Mesenchymal stem cell (in vitro differentiated cells and primary cell): ENCODE measurements around the gene PRICKLE3.

Experiments
- DNase-seq: peaks from one replicate; pipeline ENCODE4 v3.0.0-alpha.2; 2013
- H2AFZ ChIP-seq: one replicate; pipeline ENCODE4 v1.6.1; 2013; ENCODE audit warnings: low read depth, mild to moderate bottlenecking, control low read depth, inconsistent platforms, low read length, moderate library complexity
- H2AK5ac ChIP-seq: 2 replicates; pipeline ENCODE4 v1.6.1; 2013; ENCODE audit warnings: low read length, moderate library complexity, mild to moderate bottlenecking, inconsistent platforms; ENCODE audit not compliant: severe bottlenecking
- H2BK120ac ChIP-seq: one replicate; pipeline ENCODE4 v1.6.1; 2013; ENCODE audit warnings: low read depth, mild to moderate bottlenecking, inconsistent platforms, low read length, moderate library complexity
- H2BK12ac ChIP-seq, 2 experiments: one replicate each; pipeline ENCODE4 v1.6.1; 2013; ENCODE audit warnings: inconsistent platforms in 2 of 2, low read length in 2 of 2, mild to moderate bottlenecking in 2 of 2, moderate library complexity in 2 of 2, control low read depth in 1 of 2
- H2BK15ac ChIP-seq: one replicate; pipeline ENCODE4 v1.6.1; 2013; ENCODE audit warnings: mild to moderate bottlenecking, low read depth, inconsistent platforms; ENCODE audit not compliant: poor library complexity, severe bottlenecking
- H2BK5ac ChIP-seq: 2 replicates; pipeline ENCODE4 v1.6.1; 2013; ENCODE audit warnings: low read depth, mild to moderate bottlenecking, low read length, control low read depth, inconsistent platforms; ENCODE audit not compliant: poor library complexity, severe bottlenecking
- H3K14ac ChIP-seq, 2 experiments: one replicate each; pipeline ENCODE4 v1.6.1; 2013; ENCODE audit warnings: inconsistent platforms in 2 of 2, low read length in 2 of 2, control low read depth in 1 of 2, mild to moderate bottlenecking in 1 of 2, moderate library complexity in 1 of 2
- H3K18ac ChIP-seq, 2 experiments: one replicate each; pipeline ENCODE4 v1.6.1; 2013; ENCODE audit warnings: inconsistent platforms in 2 of 2, low read length in 2 of 2, control low read depth in 1 of 2, low read depth in 1 of 2, mild to moderate bottlenecking in 1 of 2
- H3K23ac ChIP-seq, 2 experiments: one replicate each; pipeline ENCODE4 v1.6.1; 2013; ENCODE audit warnings: inconsistent platforms in 2 of 2, low read length in 2 of 2, mild to moderate bottlenecking in 2 of 2, moderate library complexity in 2 of 2, control low read depth in 1 of 2
- H3K27ac ChIP-seq: 2 replicates; pipeline ENCODE4 v1.5.1; 2013; ENCODE audit warnings: mild to moderate bottlenecking, moderate library complexity, low read length, control low read depth, inconsistent platforms; ENCODE audit not compliant: poor library complexity, severe bottlenecking
- H3K27me3 ChIP-seq, 2 experiments: 2 replicates each; pipeline versions ENCODE4 v1.6.1 to v1.7.0; 2013; ENCODE audit warnings: low read length in 2 of 2, mild to moderate bottlenecking in 2 of 2, moderate library complexity in 2 of 2, control low read depth in 1 of 2, inconsistent platforms in 1 of 2; ENCODE audit not compliant: control insufficient read depth in 1 of 2, insufficient read depth in 1 of 2
- H3K36me3 ChIP-seq, 2 experiments: 2 replicates each; pipeline versions ENCODE4 v1.6.1 to v1.7.0; 2013; ENCODE audit warnings: low read length in 2 of 2, control low read depth in 1 of 2, inconsistent platforms in 1 of 2, low read depth in 1 of 2, mild to moderate bottlenecking in 1 of 2; ENCODE audit not compliant: insufficient read depth in 2 of 2, control insufficient read depth in 1 of 2
- H3K4ac ChIP-seq, 2 experiments: one replicate each; pipeline ENCODE4 v1.6.1; 2013; ENCODE audit warnings: inconsistent platforms in 2 of 2, low read length in 2 of 2, mild to moderate bottlenecking in 2 of 2, moderate library complexity in 2 of 2, control low read depth in 1 of 2, low read depth in 1 of 2
- H3K4me1 ChIP-seq: 2 replicates; pipeline ENCODE4 v1.6.1; 2013; ENCODE audit warnings: low read depth, low read length, control low read depth; ENCODE audit not compliant: control insufficient read depth, insufficient read depth
- H3K4me2 ChIP-seq: 2 replicates; pipeline ENCODE4 v1.6.1; 2013; ENCODE audit warnings: low read length, mild to moderate bottlenecking, inconsistent platforms; ENCODE audit not compliant: poor library complexity, severe bottlenecking
- H3K4me3 ChIP-seq, 2 experiments: 2 replicates each; pipeline versions ENCODE4 v1.5.1 to v1.7.0; 2013; ENCODE audit warnings: low read length in 2 of 2, mild to moderate bottlenecking in 2 of 2, control low read depth in 1 of 2, low read depth in 1 of 2; ENCODE audit not compliant: insufficient read depth in 1 of 2
- H3K79me1 ChIP-seq: replicated peaks from 2 replicates; pipeline ENCODE4 v1.6.1; 2013; ENCODE audit warnings: mild to moderate bottlenecking, control low read depth, low read length, inconsistent platforms; ENCODE audit not compliant: poor library complexity, severe bottlenecking
- H3K9ac ChIP-seq: 2 replicates; pipeline ENCODE4 v1.7.0; 2013; ENCODE audit warnings: mild to moderate bottlenecking, low read length, moderate library complexity
- H3K9me3 ChIP-seq: 2 replicates; pipeline ENCODE4 v1.7.0; 2013; ENCODE audit warnings: mild to moderate bottlenecking, low read length; ENCODE audit not compliant: control insufficient read depth
- H4K8ac ChIP-seq: one replicate; pipeline ENCODE4 v1.6.1; 2013; ENCODE audit warnings: inconsistent platforms, mild to moderate bottlenecking, low read length, moderate library complexity
- H4K91ac ChIP-seq: one replicate; pipeline ENCODE4 v1.6.1; 2013; ENCODE audit warnings: mild to moderate bottlenecking, low read length, inconsistent platforms
- WGBS: methylation state at CpG from one replicate; pipeline ENCODE4 v1.1.7; 2013; ENCODE audit warnings: mixed read lengths; 5-methylcytosine and 5-hydroxymethylcytosine counted together

Gene PRICKLE3

GRCh38 chrX:49166914-49167739 lies 19.0 kb downstream of the PRICKLE3 start:
- Histone ChIP-seq H3K4me2 (peak overlapping the region; percentile 70), H3K18ac (peak overlapping the region; percentile 0 to 44), H4K8ac (peak overlapping the region; percentile 76), H3K79me1 (no peaks in the 10 kb centered on the region), H2AFZ (peak overlapping the region; percentile 46), H3K27ac (peak overlapping the region; percentile 73), H3K4me3 (peak overlapping the region; percentile 2 to 75), H4K91ac (peak overlapping the region; percentile 3), H3K4me1 (peaks cover 8% of the 10 kb centered on the region), H3K23ac (no peak overlapping the region), H2BK120ac (no peak overlapping the region), H3K9ac (peak overlapping the region; percentile 88), H3K27me3 (no peaks in the 10 kb centered on the region), H2AK5ac (no peak overlapping the region), H3K36me3 (no peaks in the 10 kb centered on the region), H3K9me3 (no peaks in the 10 kb centered on the region), H3K14ac (no peak overlapping the region), H3K4ac (peak overlapping the region; percentile 67 to 73), H2BK12ac (peak overlapping the region in 1 of 2 experiments; percentile 54), H2BK5ac (peak overlapping the region; percentile 69), H2BK15ac (peak overlapping the region; percentile 30)
- DNase-seq = peak; percentile 84
- WGBS = 3% methylated on average over 21 of the region's 35 CpGs

DNA sequence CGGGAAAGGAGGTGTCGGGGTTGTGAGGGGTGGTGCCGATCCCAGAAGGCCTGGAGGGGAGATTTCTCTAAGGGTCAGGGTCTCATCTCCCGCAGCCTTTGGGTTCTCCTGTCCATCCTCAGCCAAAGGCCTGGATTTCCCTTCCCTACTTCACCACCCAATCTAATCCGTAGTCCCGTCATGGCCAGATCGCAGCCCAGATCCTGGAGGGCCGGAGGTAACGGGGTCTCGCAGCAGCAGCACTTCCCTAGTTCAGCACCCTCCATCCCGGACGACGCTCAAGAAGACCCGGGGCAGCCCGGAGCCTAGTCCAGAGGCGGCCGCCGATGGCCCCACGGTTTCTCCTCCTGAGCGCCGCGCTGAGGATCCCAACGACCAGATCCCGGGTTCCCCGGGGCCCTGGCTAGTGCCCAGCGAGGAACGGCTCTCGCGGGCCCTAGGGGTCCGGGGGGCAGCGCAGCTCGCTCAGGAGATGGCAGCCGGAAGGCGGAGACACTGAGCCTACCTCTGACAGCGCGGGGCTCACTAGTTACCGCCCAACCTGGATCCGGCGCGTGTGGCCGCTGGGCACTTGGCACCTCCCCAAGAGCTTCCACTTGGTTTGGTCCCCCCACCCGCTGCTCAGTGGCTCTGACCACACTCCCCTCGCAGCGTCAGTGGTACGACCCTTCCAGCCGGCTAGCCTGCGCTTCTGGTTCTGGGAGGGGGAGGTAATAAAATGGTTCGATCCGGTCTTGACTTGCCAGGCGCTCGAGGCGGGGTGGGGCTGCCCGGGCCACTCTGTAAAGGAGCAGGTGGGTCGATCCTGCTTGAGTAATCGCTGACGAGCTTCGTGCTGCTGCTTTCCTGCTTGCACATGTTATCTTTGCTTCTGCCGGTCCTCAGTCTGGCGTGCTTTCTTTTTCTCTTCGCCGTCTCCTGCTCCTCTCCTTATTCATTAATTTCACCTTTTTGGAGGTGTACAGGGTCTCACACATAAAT lies 20.0 kb downstream of the PRICKLE3 start:
- Histone ChIP-seq H3K9ac (peak overlapping the region; percentile 88), H3K18ac (peak overlapping the region; percentile 62 to 76), H2BK120ac (peak overlapping the region; percentile 19), H3K36me3 (no peaks in the 10 kb centered on the region), H2BK15ac (peak overlapping the region; percentile 94), H3K23ac (no peak overlapping the region), H3K4me1 (peaks cover 8% of the 10 kb centered on the region), H2AK5ac (no peak overlapping the region), H3K4ac (peak overlapping the region; percentile 67 to 73), H3K4me3 (peak overlapping the region in 1 of 2 experiments; percentile 75), H2BK5ac (peak overlapping the region; percentile 69), H3K9me3 (no peaks in the 10 kb centered on the region), H3K27ac (peak overlapping the region; percentile 73), H3K14ac (peak overlapping the region in 1 of 2 experiments; percentile 32), H2AFZ (peak overlapping the region; percentile 46), H2BK12ac (peak overlapping the region in 1 of 2 experiments; percentile 54), H4K8ac (peak overlapping the region; percentile 77), H4K91ac (peak overlapping the region; percentile 61), H3K4me2 (peak overlapping the region; percentile 70), H3K27me3 (no peaks in the 10 kb centered on the region), H3K79me1 (no peaks in the 10 kb centered on the region)
- WGBS = 12% methylated on average over 26 of the region's 61 CpGs
- peak; percentile 76 for DNase-seq

GRCh38 chrX:49164589-49165360 lies 21.4 kb downstream of the PRICKLE3 start:
- Histone ChIP-seq H4K91ac (peak overlapping the region; percentile 68), H2AFZ (no peak overlapping the region), H3K27ac (peak overlapping the region; percentile 14), H2BK5ac (no peak overlapping the region), H3K4ac (no peak overlapping the region), H3K4me2 (no peak overlapping the region), H2AK5ac (no peak overlapping the region), H3K4me1 (peaks cover 8% of the 10 kb centered on the region), H3K23ac (no peak overlapping the region), H3K27me3 (no peaks in the 10 kb centered on the region), H3K18ac (peak overlapping the region in 1 of 2 experiments; percentile 24), H3K9ac (no peak overlapping the region), H3K4me3 (no peak overlapping the region), H2BK12ac (peak overlapping the region in 1 of 2 experiments; percentile 90), H3K79me1 (no peaks in the 10 kb centered on the region), H2BK120ac (no peak overlapping the region), H3K14ac (no peak overlapping the region), H4K8ac (no peak overlapping the region), H2BK15ac (no peak overlapping the region), H3K36me3 (no peaks in the 10 kb centered on the region), H3K9me3 (no peaks in the 10 kb centered on the region)
- no peak for DNase-seq
- 98% methylated on average over 31 of the region's 31 CpGs for WGBS
